ENCODE measurements around the gene SLC22A23.

GRCh38 chr6:3318226-3318625 lies 138.6 kb downstream of the SLC22A23 start:
- TF ChIP-seq CTCF (IDR thresholded peaks at IDR 0.05), result no peak
- no peak for TF ChIP-seq POLR2AphosphoS5 (IDR thresholded peaks at IDR 0.05)
- TF ChIP-seq EP300 (IDR thresholded peaks at IDR 0.05), result no peak
- no peak for TF ChIP-seq POLR2A (IDR thresholded peaks at IDR 0.05)

Measured in stomach (tissue), 4 donors.